Lower leg skin (tissue), 4 donors: ENCODE data around the gene SIK2. TPM values are rescaled to one million over a fixed set of nuclear protein-coding genes. Genes with fewer than 3 reads are reported as not detected.

Experiments
- DNase-seq, 2 donors: peaks; one replicate each; pipeline ENCODE4 v3.0.0-alpha.2; 2019; ENCODE audit warnings: low spot score in 2 of 2
- H3K4me3 ChIP-seq: fragments of 200-600 bp; sonication (generic); 2 replicates; pipeline ENCODE4 v1.5.1; 2017; ENCODE audit warnings: mild to moderate bottlenecking, low read depth; ENCODE audit not compliant: poor library complexity, severe bottlenecking
- CTCF ChIP-seq, 3 donors: fragments of 450-650 bp; IDR thresholded peaks; one replicate each; pipeline ENCODE4 v1.5.1; 2016; ENCODE audit warnings: antibody characterized with exemption in 3 of 3, mild to moderate bottlenecking in 3 of 3, moderate library complexity in 2 of 3
- POLR2A ChIP-seq, 2 donors: fragments of 450-650 bp; IDR thresholded peaks; one replicate each; pipeline ENCODE4 v1.6.1; 2016 to 2017; ENCODE audit warnings: antibody characterized with exemption in 2 of 2, mild to moderate bottlenecking in 1 of 2, moderate library complexity in 1 of 2
- WGBS, 2 donors: methylation state at CpG; one replicate each; pipeline ENCODE4 v1.1.5; 2018; 5-methylcytosine and 5-hydroxymethylcytosine counted together
- intact Hi-C: fragments of 100-400 bp; cut with DNase I; formaldehyde crosslinking; loops from one replicate; pipeline ENCODE4 v1.15.0; 2023; ENCODE audit warnings: low total_unique reads
- total RNA-seq, 4 donors: library from RNA; depleted of rRNA; stranded (reverse); fragments of >200 nt; gene quantifications; one replicate each; pipeline ENCODE4 v1.1.0, GENCODE V29; 2016

Gene SIK2
- total RNA-seq, 4 donors from 2014 or later, result 15.4 to 19.5 (median 18.9) TPM

DNA sequence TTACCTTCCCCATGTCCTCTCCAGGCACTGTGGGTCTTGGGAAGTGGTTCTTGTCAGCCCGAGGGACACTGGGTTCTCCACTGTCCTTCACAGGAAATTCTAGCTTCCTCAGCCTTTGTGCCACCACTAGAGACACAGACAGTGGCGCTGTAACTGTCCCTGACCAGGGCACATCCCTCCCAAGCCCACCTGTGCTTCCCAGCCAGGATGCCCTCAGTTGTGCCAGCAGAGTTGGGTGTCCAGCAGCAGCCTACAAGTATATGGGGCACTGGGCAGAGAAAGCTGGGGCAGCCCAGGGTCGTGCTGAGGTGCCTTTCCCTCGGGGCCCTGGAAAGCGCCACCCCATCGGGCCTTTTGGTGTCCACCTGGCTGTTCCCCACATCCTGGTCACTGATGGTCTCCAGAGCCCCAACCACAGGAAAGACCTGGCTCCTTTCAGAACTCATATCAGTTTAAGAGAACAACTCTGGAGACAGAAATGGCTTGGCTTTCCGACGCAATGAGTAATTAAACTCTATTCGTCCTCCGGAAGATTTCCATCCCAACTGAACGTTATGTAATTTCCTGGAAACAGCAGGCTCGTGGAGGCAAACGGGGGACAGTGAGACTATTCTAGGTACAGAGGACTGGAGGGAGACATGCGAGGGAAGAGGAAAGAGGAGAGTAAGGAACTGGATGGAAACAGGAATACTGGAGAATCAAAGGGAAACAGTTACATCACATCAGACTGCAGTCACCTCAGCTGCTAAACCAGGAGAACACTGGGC lies 135.4 kb downstream of the SIK2 start:
- no peak for DNase-seq
- TF ChIP-seq POLR2A (IDR thresholded peaks at IDR 0.05), result no peak
- no peak for TF ChIP-seq CTCF (IDR thresholded peaks at IDR 0.05)
- 36 to 48% methylated on average over 11 to 14 of the region's 14 CpGs for WGBS, 2 donors
- no peak overlapping the region for H3K4me3 ChIP-seq
- intact Hi-C loops, result no loop called here

DNA sequence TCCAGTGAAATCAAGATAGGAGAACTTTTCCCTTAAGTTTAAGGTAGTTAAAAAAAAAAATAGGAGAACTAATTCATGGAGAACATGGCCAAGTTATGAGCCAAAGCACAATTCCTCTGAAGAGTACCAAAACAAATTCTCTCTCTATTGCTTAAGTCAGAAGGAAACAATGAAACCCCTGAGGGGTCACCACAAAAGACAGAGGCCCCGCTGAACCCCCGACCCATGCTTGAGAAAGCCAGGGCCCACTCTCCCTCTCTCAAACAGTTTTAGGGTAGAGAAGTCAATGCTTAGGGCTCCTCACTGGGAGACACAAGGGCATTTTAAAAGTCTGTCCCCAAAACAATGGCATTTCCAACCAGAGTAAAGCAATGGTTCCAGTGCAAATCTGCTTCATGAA lies 137.1 kb downstream of the SIK2 start:
- TF ChIP-seq POLR2A (IDR thresholded peaks at IDR 0.05) (no peak), CTCF (IDR thresholded peaks at IDR 0.05) (no peak)
- intact Hi-C loops, result no loop called here
- 90 to 97% methylated on average over 2 of the region's 2 CpGs for WGBS, 2 donors
- DNase-seq, result no peak
- H3K4me3 ChIP-seq, result no peak overlapping the region

GRCh38 chr11:111741751-111742150 lies 139.5 kb downstream of the SIK2 start:
- no peak for DNase-seq
- TF ChIP-seq POLR2A (IDR thresholded peaks at IDR 0.05) (no peak), CTCF (IDR thresholded peaks at IDR 0.05) (no peak)
- intact Hi-C loops, result no loop called here
- H3K4me3 ChIP-seq, result no peak overlapping the region
- WGBS, 2 donors, result 86 to 87% methylated on average over 2 of the region's 2 CpGs

GRCh38 chr11:111743700-111744099 lies 141.5 kb downstream of the SIK2 start:
- no peak overlapping the region for H3K4me3 ChIP-seq
- no peak for TF ChIP-seq CTCF (IDR thresholded peaks at IDR 0.05)
- 91 to 96% methylated on average over 2 of the region's 2 CpGs for WGBS, 2 donors
- intact Hi-C loops, result no loop called here
- DNase-seq, result no peak

DNA sequence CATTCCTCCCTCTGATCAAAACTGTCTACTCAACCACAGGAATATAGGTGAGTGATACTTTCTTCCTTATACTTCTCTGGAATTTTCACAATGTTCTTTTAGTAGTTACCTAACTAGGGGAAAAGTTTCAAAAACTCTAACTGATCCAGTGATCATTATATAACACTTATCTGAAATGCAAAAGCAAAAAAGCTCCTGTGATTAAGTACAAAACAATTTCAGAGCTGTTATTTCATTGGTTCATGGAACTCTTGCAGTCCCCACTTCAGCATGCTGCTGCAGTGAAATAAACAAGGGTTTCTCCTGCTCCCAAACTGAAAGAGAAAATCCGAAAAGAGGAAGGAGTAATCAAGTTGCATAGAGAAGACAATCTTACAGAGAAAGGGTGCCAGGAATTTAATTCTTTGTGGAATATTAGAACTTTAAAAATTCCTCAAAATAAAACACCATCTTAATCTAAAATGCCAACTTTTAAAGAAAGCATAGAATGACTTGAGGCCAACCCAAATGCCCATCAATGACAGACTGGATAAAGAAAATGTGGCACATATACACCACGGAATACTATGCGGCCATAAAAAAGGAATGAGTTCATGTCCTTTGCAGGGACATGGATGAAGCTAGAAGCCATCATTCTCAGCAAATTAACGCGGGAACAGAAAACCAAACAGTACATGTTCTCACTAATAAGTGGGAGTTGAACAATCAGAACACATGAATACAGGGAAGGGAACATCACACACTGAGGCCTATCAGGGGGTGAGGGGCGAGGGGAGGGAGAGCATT lies 143.7 kb downstream of the SIK2 start:
- no peak for DNase-seq
- intact Hi-C loops, result no loop called here
- TF ChIP-seq POLR2A (IDR thresholded peaks at IDR 0.05) (no peak), CTCF (IDR thresholded peaks at IDR 0.05) (no peak)
- no peak overlapping the region for H3K4me3 ChIP-seq
- WGBS, 2 donors, result 92 to 93% methylated on average over 6 of the region's 6 CpGs
